ENCODE measurements around the gene TCEAL8. TPM values are rescaled to one million over a fixed set of nuclear protein-coding genes. Genes with fewer than 3 reads are reported as not detected.

Gene TCEAL8
- total and polyA plus RNA-seq, 2 of the 4 experiments (the other 2 are of a cell fraction), result 31.5 to 57.6 TPM

GRCh38 chrX:103250977-103251376, 4.0 kb downstream of the TCEAL8 start:
- H3K4ac ChIP-seq (ENCODE audit: low read depth, low read length), result no peak overlapping the region
- no peak overlapping the region for H3K56ac ChIP-seq (ENCODE audit: extremely low read depth, insufficient read depth, low read length)
- no peak for ATAC-seq (ENCODE audit: low read depth)
- no peak overlapping the region for H2BK15ac ChIP-seq (ENCODE audit: low read depth, low read length)
- H4K91ac ChIP-seq (ENCODE audit: insufficient read depth, low read depth, low read length), result no peak overlapping the region
- no peaks in the 10 kb centered on the region for H3K9me3 ChIP-seq (ENCODE audit: control insufficient read depth, insufficient read depth, low read length)
- H2AFZ ChIP-seq (replicated peaks; ENCODE audit: low read length, poor library complexity), result no peak overlapping the region
- H4K20me1 ChIP-seq (ENCODE audit: insufficient read depth, low read length), result peaks cover 4% of the 10 kb centered on the region; the same call in 1 of the 2 replicates
- CTCF ChIA-PET, result interaction anchor here (0.7 kb wide), 1 partner anchor 217 kb away, joined by 3 read pairs; no protein-coding TSS in a partner anchor
- H3K27me3 ChIP-seq (ENCODE audit: control insufficient read depth, insufficient read depth, low read length), result peaks cover 2% of the 10 kb centered on the region; the same call in 1 of the 2 replicates
- no peak for DNase-seq
- no peak overlapping the region for H4K5ac ChIP-seq (ENCODE audit: low read depth, low read length)
- no peak overlapping the region for H2BK120ac ChIP-seq (ENCODE audit: low read depth, low read length)
- in situ Hi-C loops (cut with MboI; ENCODE audit: low sequenced_read_pairs) (no loop called here), dilution Hi-C loops (cut with HindIII; ENCODE audit: low sequenced_read_pairs, unreplicated experiment) (no loop called here), intact Hi-C loops (cut with micrococcal nuclease) (no loop called here)
- WGBS, 2 experiments (ENCODE audit: extremely low coverage in 2 of 2, insufficient read length in 1 of 2), result no CpG with 5 or more reads among the region's 5 CpGs
- peaks cover 2% of the 10 kb centered on the region; the same call in 1 of the 2 replicates for H3K36me3 ChIP-seq (ENCODE audit: control insufficient read depth, insufficient read depth, low read length)
- H3K4me3 ChIP-seq (ENCODE audit: insufficient read depth, low read depth, low read length), result no peak overlapping the region
- H2BK20ac ChIP-seq (ENCODE audit: low read depth, low read length), result no peak overlapping the region
- no peak overlapping the region for H3K9ac ChIP-seq (ENCODE audit: low read depth, low read length)
- no peak overlapping the region for H2BK5ac ChIP-seq (ENCODE audit: low read depth, low read length, poor library complexity, severe bottlenecking)
- H3K27ac ChIP-seq (ENCODE audit: insufficient read depth, low read length), result no peak overlapping the region
- H3K23ac ChIP-seq (ENCODE audit: low read depth, low read length), result no peak overlapping the region
- H3K4me2 ChIP-seq (ENCODE audit: low read depth, low read length), result no peak overlapping the region
- H4K8ac ChIP-seq (ENCODE audit: low read depth in 2 of 2, low read length in 2 of 2), result no peak overlapping the region
- no TSS peak for BruUV-seq (replicated peaks)
- TF ChIP-seq POLR2A (IDR thresholded peaks at IDR 0.05; ENCODE audit: low read depth, low read length), result no peak
- H3K9me1 ChIP-seq (ENCODE audit: insufficient read depth, low read length), result no peaks in the 10 kb centered on the region
- no peak overlapping the region for H2AK9ac ChIP-seq (replicated peaks; ENCODE audit: low read depth, low read length, poor library complexity)
- no peak overlapping the region for H2AK5ac ChIP-seq (ENCODE audit: low read depth, low read length)
- peaks cover 0 to 17% of the 10 kb centered on the region in 2 experiments; a peak in 3 of 4 replicates for H3K79me1 ChIP-seq (ENCODE audit: low read depth in 1 of 2, low read length in 2 of 2)
- no peaks in the 10 kb centered on the region for H3K4me1 ChIP-seq (ENCODE audit: control insufficient read depth, insufficient read depth, low read length)
- no peak overlapping the region for H3K14ac ChIP-seq (replicated peaks; ENCODE audit: low read depth, low read length)
- H3K18ac ChIP-seq (ENCODE audit: low read depth, low read length), result no peak overlapping the region
- POLR2A ChIA-PET (ENCODE audit: unreplicated experiment), result no interaction called here
